ENCODE measurements around the gene ADAMTS18. TPM values are rescaled to one million over a fixed set of nuclear protein-coding genes. Genes with fewer than 3 reads are reported as not detected.

ADAMTS18 gene
- total and polyA plus RNA-seq, 7 donors: 0.04 to 0.16 TPM; not detected in 5

GRCh38 chr16:77399066-77399465 is 35.8 kb downstream of the ADAMTS18 start:
- WGBS, 2 donors: 74 to 88% methylated on average over 1 of the region's 1 CpG

GRCh38 chr16:77398495-77398894 is 36.3 kb downstream of the ADAMTS18 start:
- Histone ChIP-seq H3K27me3 (no peaks in the 10 kb centered on the region), H3K36me3 (no peaks in the 10 kb centered on the region), H3K27ac (no peak overlapping the region), H3K4me3 (no peak overlapping the region), H3K9me3 (no peaks in the 10 kb centered on the region), H3K4me1 (no peaks in the 10 kb centered on the region)
- intact Hi-C loops (cut with DNase I): no loop called here
- 25 to 50% methylated on average over 4 of the region's 4 CpGs for WGBS, 2 donors
- DNase-seq: no peak
- TF ChIP-seq POLR2A (IDR thresholded peaks at IDR 0.05) (no peak), POLR2AphosphoS5 (IDR thresholded peaks at IDR 0.05) (no peak), EP300 (IDR thresholded peaks at IDR 0.05) (no peak), CTCF (IDR thresholded peaks at IDR 0.05) (no peak)

More at GRCh38 chr16:77399066-77399465, 35.8 kb downstream of the ADAMTS18 start:
- Histone ChIP-seq H3K27ac (no peak overlapping the region), H3K27me3 (no peaks in the 10 kb centered on the region), H3K4me3 (no peak overlapping the region), H3K4me1 (no peaks in the 10 kb centered on the region), H3K36me3 (no peaks in the 10 kb centered on the region), H3K9me3 (no peaks in the 10 kb centered on the region)
- DNase-seq: no peak
- intact Hi-C loops (cut with DNase I): no loop called here
- TF ChIP-seq POLR2A (IDR thresholded peaks at IDR 0.05) (no peak), POLR2AphosphoS5 (IDR thresholded peaks at IDR 0.05) (no peak), EP300 (IDR thresholded peaks at IDR 0.05) (no peak), CTCF (IDR thresholded peaks at IDR 0.05) (no peak)

GRCh38 chr16:77396461-77396860 is 38.4 kb downstream of the ADAMTS18 start:
- Histone ChIP-seq H3K27me3 (no peaks in the 10 kb centered on the region), H3K4me3 (no peak overlapping the region), H3K36me3 (no peaks in the 10 kb centered on the region), H3K27ac (no peak overlapping the region), H3K9me3 (no peaks in the 10 kb centered on the region), H3K4me1 (no peaks in the 10 kb centered on the region)
- no peak for TF ChIP-seq POLR2AphosphoS5 (IDR thresholded peaks at IDR 0.05)
- no peak for TF ChIP-seq CTCF (IDR thresholded peaks at IDR 0.05)
- TF ChIP-seq EP300 (IDR thresholded peaks at IDR 0.05): no peak
- no peak for TF ChIP-seq POLR2A (IDR thresholded peaks at IDR 0.05)
- 76 to 82% methylated on average over 3 of the region's 3 CpGs for WGBS, 2 donors
- DNase-seq: no peak
- intact Hi-C loops (cut with DNase I): no loop called here

GRCh38 chr16:77394699-77395098 is 40.1 kb downstream of the ADAMTS18 start:
- H3K27me3 ChIP-seq: no peaks in the 10 kb centered on the region
- no peak for DNase-seq
- no peaks in the 10 kb centered on the region for H3K36me3 ChIP-seq
- no peak overlapping the region for H3K27ac ChIP-seq
- intact Hi-C loops (cut with DNase I): no loop called here
- TF ChIP-seq EP300 (IDR thresholded peaks at IDR 0.05): no peak
- TF ChIP-seq POLR2AphosphoS5 (IDR thresholded peaks at IDR 0.05): no peak
- WGBS, 2 donors: 87 to 88% methylated on average over 2 of the region's 2 CpGs
- no peaks in the 10 kb centered on the region for H3K4me1 ChIP-seq
- H3K4me3 ChIP-seq: no peak overlapping the region
- H3K9me3 ChIP-seq: no peaks in the 10 kb centered on the region

- 79 to 82% methylated on average over 1 of the region's 1 CpG for WGBS, 2 donors
- Histone ChIP-seq H3K36me3 (no peaks in the 10 kb centered on the region), H3K4me3 (no peak overlapping the region), H3K9me3 (no peaks in the 10 kb centered on the region), H3K4me1 (no peaks in the 10 kb centered on the region), H3K27me3 (no peaks in the 10 kb centered on the region), H3K27ac (no peak overlapping the region)
- intact Hi-C loops (cut with DNase I): no loop called here
- TF ChIP-seq CTCF (IDR thresholded peaks at IDR 0.05) (no peak), POLR2A (IDR thresholded peaks at IDR 0.05) (no peak), POLR2AphosphoS5 (IDR thresholded peaks at IDR 0.05) (no peak), EP300 (IDR thresholded peaks at IDR 0.05) (no peak)
- DNase-seq: no peak
Observed at GRCh38 chr16:77393955-77394354, 40.9 kb downstream of the ADAMTS18 start.

Data from sigmoid colon (tissue), 7 donors.